ENCODE results near the gene SIGLEC9. TPM values are rescaled to one million over a fixed set of nuclear protein-coding genes. Genes with fewer than 3 reads are reported as not detected.

SIGLEC9 gene
- total and polyA plus RNA-seq, 7 donors = 0.24 to 2.2 (median 0.73) TPM

DNA sequence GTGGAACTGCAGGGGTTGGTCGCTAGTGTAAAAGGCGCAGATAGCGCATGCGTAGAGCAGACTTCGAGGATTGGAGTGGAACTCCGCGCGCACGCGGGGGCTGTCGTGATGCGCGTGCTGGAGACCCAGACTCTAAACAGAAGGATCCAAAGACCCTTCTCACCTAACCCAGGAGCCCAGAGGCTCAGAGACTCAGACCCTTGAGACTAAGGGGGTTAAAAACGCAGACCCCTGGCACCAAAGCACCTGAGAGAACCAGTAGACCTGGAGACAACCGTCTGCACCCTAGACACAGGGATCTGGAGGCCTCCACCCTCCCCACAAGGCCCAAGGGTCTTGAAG is 15.9 kb upstream of the SIGLEC9 start:
- H3K36me3 ChIP-seq (ENCODE audit: insufficient read depth in 1 of 2, low read depth in 1 of 2) = peaks cover 5 to 12% of the 10 kb centered on the region in 2 donors
- TF ChIP-seq, protein P1, sequence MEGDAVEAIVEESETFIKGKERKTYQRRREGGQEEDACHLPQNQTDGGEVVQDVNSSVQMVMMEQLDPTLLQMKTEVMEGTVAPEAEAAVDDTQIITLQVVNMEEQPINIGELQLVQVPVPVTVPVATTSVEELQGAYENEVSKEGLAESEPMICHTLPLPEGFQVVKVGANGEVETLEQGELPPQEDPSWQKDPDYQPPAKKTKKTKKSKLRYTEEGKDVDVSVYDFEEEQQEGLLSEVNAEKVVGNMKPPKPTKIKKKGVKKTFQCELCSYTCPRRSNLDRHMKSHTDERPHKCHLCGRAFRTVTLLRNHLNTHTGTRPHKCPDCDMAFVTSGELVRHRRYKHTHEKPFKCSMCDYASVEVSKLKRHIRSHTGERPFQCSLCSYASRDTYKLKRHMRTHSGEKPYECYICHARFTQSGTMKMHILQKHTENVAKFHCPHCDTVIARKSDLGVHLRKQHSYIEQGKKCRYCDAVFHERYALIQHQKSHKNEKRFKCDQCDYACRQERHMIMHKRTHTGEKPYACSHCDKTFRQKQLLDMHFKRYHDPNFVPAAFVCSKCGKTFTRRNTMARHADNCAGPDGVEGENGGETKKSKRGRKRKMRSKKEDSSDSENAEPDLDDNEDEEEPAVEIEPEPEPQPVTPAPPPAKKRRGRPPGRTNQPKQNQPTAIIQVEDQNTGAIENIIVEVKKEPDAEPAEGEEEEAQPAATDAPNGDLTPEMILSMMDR (IDR thresholded peaks at IDR 0.05) = peak; percentile 11
- peak; percentile 47 to 75 (median 54) for ATAC-seq
- no peak overlapping the region for H3K27ac ChIP-seq
- WGBS, 3 donors = 1 to 3% (median 1%) methylated on average over 15 of the region's 15 CpGs
- no peaks in the 10 kb centered on the region for H3K9me3 ChIP-seq
- peaks cover 7% of the 10 kb centered on the region for H3K4me1 ChIP-seq
- peaks cover 0 to 5% (median 0%) of the 10 kb centered on the region in 3 donors for H3K27me3 ChIP-seq (ENCODE audit: insufficient read depth in 3 of 3, low read length in 2 of 3)
- intact Hi-C loops (cut with DNase I) = loop anchor here in 1 of 2 donors (10.0 kb wide), 1 partner anchor 294 kb away; no protein-coding TSS in a partner anchor
- DNase-seq = no peak
- H3K4me3 ChIP-seq = peak overlapping the region; percentile 85

DNA sequence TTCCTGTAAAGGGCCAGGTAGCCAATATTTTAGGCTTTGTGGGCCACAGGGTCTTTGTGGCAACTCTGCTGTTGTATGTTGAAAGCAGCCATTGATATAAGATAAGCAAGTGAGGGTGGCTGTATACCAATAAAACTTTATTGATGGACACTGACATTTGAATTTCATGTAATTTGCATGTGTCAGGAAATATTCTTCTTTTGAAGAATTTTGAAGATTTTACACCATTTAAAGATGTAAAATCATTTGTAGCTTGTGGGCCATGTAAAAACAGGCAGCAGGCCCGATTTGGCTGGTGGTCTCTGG is 14.1 kb upstream of the SIGLEC9 start:
- intact Hi-C loops (cut with DNase I) = loop anchor here in 1 of 2 donors (5.0 kb wide), 1 partner anchor 482 kb away; no protein-coding TSS in a partner anchor
- peaks cover 7% of the 10 kb centered on the region for H3K4me1 ChIP-seq
- H3K4me3 ChIP-seq = no peak overlapping the region
- H3K36me3 ChIP-seq (ENCODE audit: insufficient read depth in 1 of 2, low read depth in 1 of 2) = no peaks in the 10 kb centered on the region
- no peak overlapping the region for H3K27ac ChIP-seq
- DNase-seq (no peak), ATAC-seq (no peak)
- H3K27me3 ChIP-seq (ENCODE audit: insufficient read depth in 3 of 3, low read length in 2 of 3) = peaks cover 0 to 12% (median 1%) of the 10 kb centered on the region in 3 donors
- H3K9me3 ChIP-seq = no peaks in the 10 kb centered on the region
- 55 to 65% (median 62%) methylated on average over 1 of the region's 1 CpG for WGBS, 3 donors
- TF ChIP-seq, protein P1 (IDR thresholded peaks at IDR 0.05) = no peak

DNA sequence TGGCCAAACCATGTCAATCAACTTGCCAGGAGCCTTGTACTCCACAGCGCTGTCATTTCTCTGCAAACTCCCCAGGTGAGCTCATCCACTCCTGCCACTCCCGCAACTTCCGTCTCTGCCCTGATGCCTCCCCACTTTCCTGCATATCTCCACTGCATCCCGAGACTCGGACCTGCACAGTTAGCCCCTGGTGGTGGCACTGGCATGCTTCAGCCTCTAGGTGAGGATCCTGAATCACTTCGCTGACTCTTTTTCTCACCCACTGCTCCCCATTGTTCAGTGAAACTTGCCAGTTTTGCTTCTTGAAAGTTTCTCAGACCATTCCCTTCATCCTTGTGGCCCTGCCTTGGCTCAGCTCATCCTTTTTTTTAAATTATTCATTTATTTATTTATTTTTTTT is 13.1 kb upstream of the SIGLEC9 start:
- TF ChIP-seq, protein P1 (IDR thresholded peaks at IDR 0.05) = no peak
- Histone ChIP-seq H3K36me3 (ENCODE audit: insufficient read depth in 1 of 2, low read depth in 1 of 2) (no peaks in the 10 kb centered on the region), H3K9me3 (no peaks in the 10 kb centered on the region), H3K4me1 (peaks cover 7% of the 10 kb centered on the region), H3K27ac (no peak overlapping the region), H3K27me3 (ENCODE audit: insufficient read depth in 3 of 3, low read length in 2 of 3) (peaks cover 0 to 16% (median 1%) of the 10 kb centered on the region in 3 donors), H3K4me3 (no peak overlapping the region)
- DNase-seq (no peak), ATAC-seq (no peak)
- WGBS, 3 donors = 33 to 46% (median 39%) methylated on average over 6 of the region's 6 CpGs
- intact Hi-C loops (cut with DNase I) = loop anchor here in 1 of 2 donors (5.0 kb wide), 1 partner anchor 481 kb away; no protein-coding TSS in a partner anchor

DNA sequence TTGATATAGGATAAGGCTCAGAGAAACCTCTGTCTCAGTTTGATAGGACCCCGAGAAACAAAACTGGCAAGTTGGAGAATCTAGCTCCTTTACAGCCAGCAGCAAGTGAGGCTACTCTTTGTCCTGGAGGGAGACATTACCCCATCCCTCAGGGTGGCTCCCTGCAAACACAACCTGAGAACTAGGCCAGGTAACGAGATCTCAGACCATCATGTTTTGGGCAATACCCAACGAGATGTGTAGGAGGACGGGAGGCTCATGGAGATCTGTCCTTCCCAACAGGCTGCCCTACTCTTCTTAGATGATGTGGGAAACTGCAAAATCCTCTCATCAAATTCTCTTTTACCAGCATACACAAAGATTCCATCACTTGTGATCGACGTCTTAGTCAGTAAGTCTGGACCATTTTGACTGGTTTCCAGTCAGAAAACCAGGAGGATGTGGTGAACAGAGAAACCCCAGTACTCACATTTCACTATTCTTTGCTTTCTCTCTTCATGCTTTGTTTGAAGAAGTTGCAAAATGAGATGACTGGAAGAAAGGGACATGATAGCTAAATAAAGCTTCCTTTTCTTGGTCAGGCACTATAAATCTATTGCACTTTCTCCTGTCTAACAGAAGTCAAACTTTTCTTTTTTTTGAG is 10.5 kb upstream of the SIGLEC9 start:
- Histone ChIP-seq H3K4me1 (no peaks in the 10 kb centered on the region), H3K4me3 (no peak overlapping the region), H3K27me3 (ENCODE audit: insufficient read depth in 3 of 3, low read length in 2 of 3) (peaks cover 0 to 19% (median 4%) of the 10 kb centered on the region in 3 donors), H3K9me3 (no peaks in the 10 kb centered on the region), H3K27ac (no peak overlapping the region), H3K36me3 (ENCODE audit: insufficient read depth in 1 of 2, low read depth in 1 of 2) (no peaks in the 10 kb centered on the region)
- TF ChIP-seq, protein P1 (IDR thresholded peaks at IDR 0.05) = no peak
- WGBS, 3 donors = 73 to 83% (median 78%) methylated on average over 6 of the region's 6 CpGs
- no peak for ATAC-seq
- no peak for DNase-seq
- intact Hi-C loops (cut with DNase I) = loop anchor here in 1 of 2 donors (5.0 kb wide), 1 partner anchor 478 kb away; no protein-coding TSS in a partner anchor
